ENCODE data around the gene FPR2.
"Not testable (repeated sequence)": the region's sequence is repeated elsewhere in the genome, so short reads cannot be mapped to it uniquely, and the experiment has no call there.

FPR2 gene

GRCh38 chr19:51724543-51724942, 36.4 kb upstream of the FPR2 start:
- 84 to 91% methylated on average over 13 of the region's 15 CpGs for WGBS, 2 experiments (ENCODE audit: insufficient coverage in 2 of 2)
- H3K27ac ChIP-seq (ENCODE audit: low read depth, low read length, severe bottlenecking), result no peak overlapping the region

GRCh38 chr19:51726049-51726448, 34.9 kb upstream of the FPR2 start:
- H3K4me1 ChIP-seq (ENCODE audit: control insufficient read depth, insufficient read depth, low read length, poor library complexity, severe bottlenecking), result no peaks in the 10 kb centered on the region
- H3K9me3 ChIP-seq (ENCODE audit: control insufficient read depth, low read length), result no peaks in the 10 kb centered on the region
- H3K36me3 ChIP-seq (ENCODE audit: control insufficient read depth, insufficient read depth, low read length), result no peaks in the 10 kb centered on the region
- WGBS, 2 experiments (ENCODE audit: insufficient coverage in 2 of 2), result 53 to 77% methylated on average over 8 to 12 of the region's 14 CpGs
- H3K4me3 ChIP-seq (ENCODE audit: extremely low read depth, insufficient read depth, low read length, poor library complexity, severe bottlenecking), result no peak overlapping the region
- no peak overlapping the region for H3K27ac ChIP-seq (ENCODE audit: low read depth, low read length, severe bottlenecking)

More at GRCh38 chr19:51724543-51724942, 36.4 kb upstream of the FPR2 start:
- Histone ChIP-seq H3K4me1 (ENCODE audit: control insufficient read depth, insufficient read depth, low read length, poor library complexity, severe bottlenecking) (no peaks in the 10 kb centered on the region), H3K9me3 (ENCODE audit: control insufficient read depth, low read length) (no peaks in the 10 kb centered on the region), H3K4me3 (ENCODE audit: extremely low read depth, insufficient read depth, low read length, poor library complexity, severe bottlenecking) (no peak overlapping the region), H3K36me3 (ENCODE audit: control insufficient read depth, insufficient read depth, low read length) (no peaks in the 10 kb centered on the region)

- no peaks in the 10 kb centered on the region for H3K9me3 ChIP-seq (ENCODE audit: control insufficient read depth, low read length)
- no peak overlapping the region for H3K27ac ChIP-seq (ENCODE audit: low read depth, low read length, severe bottlenecking)
- H3K4me3 ChIP-seq (ENCODE audit: extremely low read depth, insufficient read depth, low read length, poor library complexity, severe bottlenecking), result no peak overlapping the region
- no peaks in the 10 kb centered on the region for H3K36me3 ChIP-seq (ENCODE audit: control insufficient read depth, insufficient read depth, low read length)
- no peaks in the 10 kb centered on the region for H3K4me1 ChIP-seq (ENCODE audit: control insufficient read depth, insufficient read depth, low read length, poor library complexity, severe bottlenecking)
- WGBS, 2 experiments (ENCODE audit: insufficient coverage in 2 of 2), result 82 to 84% methylated on average over 5 to 7 of the region's 7 CpGs
Observed at GRCh38 chr19:51727349-51727880, 33.6 kb upstream of the FPR2 start.

GRCh38 chr19:51729781-51730180, 31.2 kb upstream of the FPR2 start:
- H3K4me1 ChIP-seq (ENCODE audit: control insufficient read depth, insufficient read depth, low read length, poor library complexity, severe bottlenecking), result no peaks in the 10 kb centered on the region
- H3K36me3 ChIP-seq (ENCODE audit: control insufficient read depth, insufficient read depth, low read length), result no peaks in the 10 kb centered on the region
- H3K9me3 ChIP-seq (ENCODE audit: control insufficient read depth, low read length), result no peaks in the 10 kb centered on the region
- WGBS, 2 experiments (ENCODE audit: insufficient coverage in 2 of 2), result no CpG with 5 or more reads among the region's 2 CpGs
- H3K4me3 ChIP-seq (ENCODE audit: extremely low read depth, insufficient read depth, low read length, poor library complexity, severe bottlenecking), result no peak overlapping the region
- no peak overlapping the region for H3K27ac ChIP-seq (ENCODE audit: low read depth, low read length, severe bottlenecking)

- no peak overlapping the region for H3K4me3 ChIP-seq (ENCODE audit: extremely low read depth, insufficient read depth, low read length, poor library complexity, severe bottlenecking)
- 47 to 87% methylated on average over 4 of the region's 7 CpGs for WGBS, 2 experiments (ENCODE audit: insufficient coverage in 2 of 2)
- no peaks in the 10 kb centered on the region for H3K9me3 ChIP-seq (ENCODE audit: control insufficient read depth, low read length)
- no peak overlapping the region for H3K27ac ChIP-seq (ENCODE audit: low read depth, low read length, severe bottlenecking)
- no peaks in the 10 kb centered on the region for H3K36me3 ChIP-seq (ENCODE audit: control insufficient read depth, insufficient read depth, low read length)
- no peaks in the 10 kb centered on the region for H3K4me1 ChIP-seq (ENCODE audit: control insufficient read depth, insufficient read depth, low read length, poor library complexity, severe bottlenecking)
Observed at GRCh38 chr19:51733742-51734522, 27.0 kb upstream of the FPR2 start.

GRCh38 chr19:51735759-51736449, 25.1 kb upstream of the FPR2 start:
- Histone ChIP-seq H3K36me3 (ENCODE audit: control insufficient read depth, insufficient read depth, low read length) (no peaks in the 10 kb centered on the region), H3K4me1 (ENCODE audit: control insufficient read depth, insufficient read depth, low read length, poor library complexity, severe bottlenecking) (no peaks in the 10 kb centered on the region), H3K27ac (ENCODE audit: low read depth, low read length, severe bottlenecking) (no peak overlapping the region), H3K4me3 (ENCODE audit: extremely low read depth, insufficient read depth, low read length, poor library complexity, severe bottlenecking) (no peak overlapping the region), H3K9me3 (ENCODE audit: control insufficient read depth, low read length) (no peaks in the 10 kb centered on the region)
- 92% methylated on average over 8 to 9 of the region's 10 CpGs for WGBS, 2 experiments (ENCODE audit: insufficient coverage in 2 of 2)

GRCh38 chr19:51737389-51737788, 23.6 kb upstream of the FPR2 start:
- H3K27ac ChIP-seq (ENCODE audit: low read depth, low read length, severe bottlenecking), result no peak overlapping the region
- no peaks in the 10 kb centered on the region for H3K36me3 ChIP-seq (ENCODE audit: control insufficient read depth, insufficient read depth, low read length)
- H3K4me1 ChIP-seq (ENCODE audit: control insufficient read depth, insufficient read depth, low read length, poor library complexity, severe bottlenecking), result no peaks in the 10 kb centered on the region
- 60% methylated on average over 1 of the region's 3 CpGs; no CpG with 5 or more reads in 1 of the 2 experiments for WGBS, 2 experiments (ENCODE audit: insufficient coverage in 2 of 2)
- H3K4me3 ChIP-seq (ENCODE audit: extremely low read depth, insufficient read depth, low read length, poor library complexity, severe bottlenecking), result no peak overlapping the region
- H3K9me3 ChIP-seq (ENCODE audit: control insufficient read depth, low read length), result no peaks in the 10 kb centered on the region

- H3K4me3 ChIP-seq (ENCODE audit: extremely low read depth, insufficient read depth, low read length, poor library complexity, severe bottlenecking), result no peak overlapping the region
- H3K36me3 ChIP-seq (ENCODE audit: control insufficient read depth, insufficient read depth, low read length), result no peaks in the 10 kb centered on the region
- no peaks in the 10 kb centered on the region for H3K4me1 ChIP-seq (ENCODE audit: control insufficient read depth, insufficient read depth, low read length, poor library complexity, severe bottlenecking)
- no peak overlapping the region for H3K27ac ChIP-seq (ENCODE audit: low read depth, low read length, severe bottlenecking)
- no peaks in the 10 kb centered on the region for H3K9me3 ChIP-seq (ENCODE audit: control insufficient read depth, low read length)
- WGBS, 2 experiments (ENCODE audit: insufficient coverage in 2 of 2), result 60% methylated on average over 1 of the region's 2 CpGs; no CpG with 5 or more reads in 1 of the 2 experiments
Observed at GRCh38 chr19:51737924-51738323, 23.1 kb upstream of the FPR2 start.

GRCh38 chr19:51738523-51738922, 22.5 kb upstream of the FPR2 start:
- not testable (repeated sequence) for H3K9me3 ChIP-seq (ENCODE audit: control insufficient read depth, low read length); H3K4me3 ChIP-seq (ENCODE audit: extremely low read depth, insufficient read depth, low read length, poor library complexity, severe bottlenecking); H3K27ac ChIP-seq (ENCODE audit: low read depth, low read length, severe bottlenecking); H3K4me1 ChIP-seq (ENCODE audit: control insufficient read depth, insufficient read depth, low read length, poor library complexity, severe bottlenecking); H3K36me3 ChIP-seq (ENCODE audit: control insufficient read depth, insufficient read depth, low read length)
- 93 to 96% methylated on average over 8 to 9 of the region's 10 CpGs for WGBS, 2 experiments (ENCODE audit: insufficient coverage in 2 of 2)

GRCh38 chr19:51739466-51740213, 21.3 kb upstream of the FPR2 start:
- H3K9me3 ChIP-seq (ENCODE audit: control insufficient read depth, low read length), result no peaks in the 10 kb centered on the region
- H3K27ac ChIP-seq (ENCODE audit: low read depth, low read length, severe bottlenecking), result no peak overlapping the region
- no peaks in the 10 kb centered on the region for H3K4me1 ChIP-seq (ENCODE audit: control insufficient read depth, insufficient read depth, low read length, poor library complexity, severe bottlenecking)
- WGBS, 2 experiments (ENCODE audit: insufficient coverage in 2 of 2), result 87 to 89% methylated on average over 10 to 11 of the region's 13 CpGs
- H3K36me3 ChIP-seq (ENCODE audit: control insufficient read depth, insufficient read depth, low read length), result no peaks in the 10 kb centered on the region
- H3K4me3 ChIP-seq (ENCODE audit: extremely low read depth, insufficient read depth, low read length, poor library complexity, severe bottlenecking), result no peak overlapping the region
